ENCODE data around the gene FAM24A. TPM values are rescaled to one million over a fixed set of nuclear protein-coding genes. Genes with fewer than 3 reads are reported as not detected.

Gene FAM24A
- total and polyA plus RNA-seq, 2 experiments from 2014 or later: not detected

GRCh38 chr10:122882766-122883165 lies 27.6 kb upstream of the FAM24A start:
- no peak overlapping the region for H3K27ac Mint-ChIP-seq
- no peak for ATAC-seq
- peaks cover 23% of the 10 kb centered on the region for H3K27me3 Mint-ChIP-seq (ENCODE audit: insufficient read depth, low read depth, poor library complexity)
- no peak overlapping the region for H3K4me3 Mint-ChIP-seq
- DNase-seq (ENCODE audit: low spot score): no peak
- Histone ChIP-seq H3K4me1 (ENCODE audit: insufficient read depth) (peaks cover 8% of the 10 kb centered on the region), H3K4me3 (no peak overlapping the region), H3K36me3 (ENCODE audit: insufficient read depth) (no peaks in the 10 kb centered on the region), H3F3A (replicated peaks; ENCODE audit: low read depth) (no peaks in the 10 kb centered on the region; the same call in 1 of the 2 replicates), H3K9me2 (ENCODE audit: insufficient read depth) (no peaks in the 10 kb centered on the region), H3K79me2 (replicated peaks; ENCODE audit: insufficient read depth) (peaks cover 14% of the 10 kb centered on the region), H4K20me1 (replicated peaks; ENCODE audit: insufficient read depth) (0 out of 2 replicates have a peak, but pooled peaks cover 4% of the 10 kb centered on the region), H2AFZ (no peak overlapping the region), H3K27me3 (ENCODE audit: insufficient read depth) (peaks cover 20% of the 10 kb centered on the region; the same call in 1 of the 2 replicates), H3K4me2 (no peak overlapping the region), H3K27ac (ENCODE audit: low read depth) (no peak overlapping the region)
- H3K36me3 Mint-ChIP-seq (ENCODE audit: low read depth): peaks cover 11% of the 10 kb centered on the region; the same call in 2 of the 3 replicates
- peaks cover 8% of the 10 kb centered on the region; the same call in 1 of the 3 replicates for H3K9me3 Mint-ChIP-seq
- TF ChIP-seq EZH2phosphoT487 (IDR thresholded peaks at IDR 0.05; ENCODE audit: unreplicated experiment) (no peak), ETS1 (IDR thresholded peaks at IDR 0.05) (no peak), JUNB (IDR thresholded peaks at IDR 0.05; ENCODE audit: unreplicated experiment) (no peak), STAT1 (IDR thresholded peaks at IDR 0.05; ENCODE audit: unreplicated experiment) (no peak), CREB1 (CRISPR knock-in tag; IDR thresholded peaks at IDR 0.05; ENCODE audit: low read depth) (no peak)
- TF ChIP-seq, protein P1, sequence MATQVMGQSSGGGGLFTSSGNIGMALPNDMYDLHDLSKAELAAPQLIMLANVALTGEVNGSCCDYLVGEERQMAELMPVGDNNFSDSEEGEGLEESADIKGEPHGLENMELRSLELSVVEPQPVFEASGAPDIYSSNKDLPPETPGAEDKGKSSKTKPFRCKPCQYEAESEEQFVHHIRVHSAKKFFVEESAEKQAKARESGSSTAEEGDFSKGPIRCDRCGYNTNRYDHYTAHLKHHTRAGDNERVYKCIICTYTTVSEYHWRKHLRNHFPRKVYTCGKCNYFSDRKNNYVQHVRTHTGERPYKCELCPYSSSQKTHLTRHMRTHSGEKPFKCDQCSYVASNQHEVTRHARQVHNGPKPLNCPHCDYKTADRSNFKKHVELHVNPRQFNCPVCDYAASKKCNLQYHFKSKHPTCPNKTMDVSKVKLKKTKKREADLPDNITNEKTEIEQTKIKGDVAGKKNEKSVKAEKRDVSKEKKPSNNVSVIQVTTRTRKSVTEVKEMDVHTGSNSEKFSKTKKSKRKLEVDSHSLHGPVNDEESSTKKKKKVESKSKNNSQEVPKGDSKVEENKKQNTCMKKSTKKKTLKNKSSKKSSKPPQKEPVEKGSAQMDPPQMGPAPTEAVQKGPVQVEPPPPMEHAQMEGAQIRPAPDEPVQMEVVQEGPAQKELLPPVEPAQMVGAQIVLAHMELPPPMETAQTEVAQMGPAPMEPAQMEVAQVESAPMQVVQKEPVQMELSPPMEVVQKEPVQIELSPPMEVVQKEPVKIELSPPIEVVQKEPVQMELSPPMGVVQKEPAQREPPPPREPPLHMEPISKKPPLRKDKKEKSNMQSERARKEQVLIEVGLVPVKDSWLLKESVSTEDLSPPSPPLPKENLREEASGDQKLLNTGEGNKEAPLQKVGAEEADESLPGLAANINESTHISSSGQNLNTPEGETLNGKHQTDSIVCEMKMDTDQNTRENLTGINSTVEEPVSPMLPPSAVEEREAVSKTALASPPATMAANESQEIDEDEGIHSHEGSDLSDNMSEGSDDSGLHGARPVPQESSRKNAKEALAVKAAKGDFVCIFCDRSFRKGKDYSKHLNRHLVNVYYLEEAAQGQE (IDR thresholded peaks at IDR 0.05; ENCODE audit: unreplicated experiment): no peak
- H3K4me1 Mint-ChIP-seq: peaks cover 22% of the 10 kb centered on the region

- no peak overlapping the region for H3K27ac Mint-ChIP-seq
Measured at GRCh38 chr10:122884166-122884565, 26.2 kb upstream of the FAM24A start.

More at GRCh38 chr10:122884166-122884565, 26.2 kb upstream of the FAM24A start:
- H3K4me3 ChIP-seq: no peak overlapping the region
- H3K36me3 Mint-ChIP-seq (ENCODE audit: low read depth): peaks cover 3% of the 10 kb centered on the region; the same call in 2 of the 3 replicates
- no peaks in the 10 kb centered on the region for H3K79me2 ChIP-seq (replicated peaks; ENCODE audit: insufficient read depth)
- H3K4me1 Mint-ChIP-seq: peaks cover 10% of the 10 kb centered on the region; the same call in 2 of the 3 replicates
- peaks cover 15% of the 10 kb centered on the region; the same call in 1 of the 2 replicates for H3K27me3 ChIP-seq (ENCODE audit: insufficient read depth)
- no peak for TF ChIP-seq CREB1 (CRISPR knock-in tag; IDR thresholded peaks at IDR 0.05; ENCODE audit: low read depth)
- no peak for TF ChIP-seq JUNB (IDR thresholded peaks at IDR 0.05; ENCODE audit: unreplicated experiment)
- TF ChIP-seq, protein P1 (IDR thresholded peaks at IDR 0.05; ENCODE audit: unreplicated experiment): no peak
- TF ChIP-seq STAT1 (IDR thresholded peaks at IDR 0.05; ENCODE audit: unreplicated experiment): no peak
- TF ChIP-seq EZH2phosphoT487 (IDR thresholded peaks at IDR 0.05; ENCODE audit: unreplicated experiment): no peak
- no peak for TF ChIP-seq CTCF (conservative IDR thresholded peaks at IDR 0.05; ENCODE audit: low read depth in 2 of 2)
- TF ChIP-seq EZH2 (IDR thresholded peaks at IDR 0.05; ENCODE audit: low read depth, unreplicated experiment): no peak
- no peak for TF ChIP-seq ZNF331 (CRISPR knock-in tag; IDR thresholded peaks at IDR 0.05; ENCODE audit: low read depth)
- TF ChIP-seq NANOG (IDR thresholded peaks at IDR 0.05; ENCODE audit: borderline replicate concordance): no peak
- no peak for TF ChIP-seq POLR2AphosphoS5 (IDR thresholded peaks at IDR 0.05; ENCODE audit: low read depth)
- no peak for TF ChIP-seq ETS1 (IDR thresholded peaks at IDR 0.05)
- no peaks in the 10 kb centered on the region for H3K36me3 ChIP-seq (ENCODE audit: insufficient read depth)
- no peak overlapping the region for H2AFZ ChIP-seq
- ATAC-seq (no peak), DNase-seq (ENCODE audit: low spot score) (no peak)
- no peak overlapping the region for H3K4me3 Mint-ChIP-seq
- H3F3A ChIP-seq (replicated peaks; ENCODE audit: low read depth): no peaks in the 10 kb centered on the region
- H3K9me2 ChIP-seq (ENCODE audit: insufficient read depth): no peaks in the 10 kb centered on the region
- H3K27ac ChIP-seq (ENCODE audit: low read depth): no peak overlapping the region
- 0 out of 2 replicates have a peak, but pooled peaks cover 6% of the 10 kb centered on the region for H3K4me1 ChIP-seq (ENCODE audit: insufficient read depth)
- H3K4me2 ChIP-seq: no peak overlapping the region
- H4K20me1 ChIP-seq (replicated peaks; ENCODE audit: insufficient read depth): 0 out of 2 replicates have a peak, but pooled peaks cover 4% of the 10 kb centered on the region
- H3K9me3 Mint-ChIP-seq: no peaks in the 10 kb centered on the region; the same call in 2 of the 3 replicates
- H3K27me3 Mint-ChIP-seq (ENCODE audit: insufficient read depth, low read depth, poor library complexity): peaks cover 13% of the 10 kb centered on the region

Data from GM23338 (cell line).